HepG2 (cell line): ENCODE results near the gene AK9. TPM values are rescaled to one million over a fixed set of nuclear protein-coding genes. Genes with fewer than 3 reads are reported as not detected.

Source experiments
- ATAC-seq: fragments of 200-7000 bp; cut with Tn5 transposase; 3 replicates; pipeline ENCODE4 v1.9.1; 2020; ENCODE audit warnings: mild to moderate bottlenecking, moderate library complexity
- BruUV-seq: library from RNA; stranded (reverse); fragments of 400-500 nt; replicated peaks from 2 replicates; lab custom pipeline; 2021; lab: Mats Ljungman, UMichigan
- CTCF ChIA-PET: fragments of 300-600 bp; formaldehyde crosslinking; extraction: SDS; loops from one replicate; lab custom pipeline; 2021; ENCODE audit warnings: low total read pairs, inconsistent platforms, low intra/inter-chr PET ratio; lab: Yijun Ruan, JAX
- POLR2A ChIA-PET: fragments of 350-600 bp; sonication (Branson Sonifier 250); formaldehyde crosslinking; loops from one replicate; lab custom pipeline; 2020; ENCODE audit warnings: antibody characterized with exemption, inconsistent platforms; lab: Yijun Ruan, JAX
- DNase-seq: peaks from one replicate; pipeline ENCODE4 v3.0.0-alpha.2; 2015; ENCODE audit warnings: low spot score
- FAIRE-seq: peaks from 3 replicates; lab custom pipeline; 2011; peaks lifted over from hg19 to GRCh38; lab: Jason Lieb, UNC
- H2AFZ ChIP-seq: one replicate; pipeline ENCODE4 v1.6.1; 2011; ENCODE audit warnings: low read length, inconsistent platforms
- H3K27ac ChIP-seq: fragments of 300-600 bp; 3 replicates; pipeline ENCODE4 v1.8.0; 2011; ENCODE audit warnings: mixed run types, mild to moderate bottlenecking, mixed read lengths, low read length, inconsistent platforms; ENCODE audit not compliant: insufficient read depth; ENCODE audit errors: extremely low read length
- H3K27me3 ChIP-seq, 2 experiments: fragments of 200-600 bp in 1 of 2; 2 replicates in 1 of 2; 3 replicates in 1 of 2; pipeline versions ENCODE4 v1.6.0 to v1.8.0; 2011; ENCODE audit warnings: low read length in 2 of 2, mild to moderate bottlenecking in 2 of 2, moderate library complexity in 2 of 2, inconsistent platforms in 1 of 2; ENCODE audit not compliant: insufficient read depth in 2 of 2, control insufficient read depth in 1 of 2
- H3K36me3 ChIP-seq, 2 experiments: fragments of 200-600 bp in 1 of 2; replicated peaks in 1 of 2; 2 replicates in 1 of 2; 3 replicates in 1 of 2; pipeline versions ENCODE4 v1.5.1 to v1.8.0; 2011; ENCODE audit warnings: low read length in 2 of 2, inconsistent platforms in 1 of 2; ENCODE audit not compliant: insufficient read depth in 2 of 2, control insufficient read depth in 1 of 2
- H3K4me1 ChIP-seq: 2 replicates; pipeline ENCODE4 v1.5.1; 2012; ENCODE audit warnings: low read length, inconsistent platforms; ENCODE audit not compliant: insufficient read depth
- H3K4me2 ChIP-seq: 2 replicates; pipeline ENCODE4 v1.6.0; 2011; ENCODE audit warnings: low read depth, low read length, inconsistent platforms
- H3K4me3 ChIP-seq, 3 experiments: fragments of 200-600 bp in 1 of 3; sonication (generic), shearing (Covaris generic) in 1 of 3; replicated peaks in 1 of 3; 2 replicates each; pipeline ENCODE4 v1.5.1; 2011 to 2016; ENCODE audit warnings: low read length in 3 of 3, inconsistent platforms in 2 of 3, low read depth in 2 of 3, mild to moderate bottlenecking in 2 of 3, control low read depth in 1 of 3, mixed read lengths in 1 of 3; ENCODE audit not compliant: insufficient read depth in 1 of 3
- H3K79me2 ChIP-seq: one replicate; pipeline ENCODE4 v1.6.1; 2011; ENCODE audit warnings: low read length, inconsistent platforms; ENCODE audit not compliant: insufficient read depth
- H3K9ac ChIP-seq: 2 replicates; pipeline ENCODE4 v1.6.0; 2011; ENCODE audit warnings: mild to moderate bottlenecking, low read depth, low read length, inconsistent platforms; ENCODE audit not compliant: insufficient read depth
- H3K9me3 ChIP-seq: 2 replicates; pipeline ENCODE4 v1.5.1; 2012; ENCODE audit warnings: mild to moderate bottlenecking, low read length
- H4K20me1 ChIP-seq: 2 replicates; pipeline ENCODE4 v1.6.0; 2011; ENCODE audit warnings: inconsistent platforms, mild to moderate bottlenecking, low read length, moderate library complexity; ENCODE audit not compliant: insufficient read depth
- CAMTA2 ChIP-seq: sonication (generic); formaldehyde crosslinking; IDR thresholded peaks from 2 replicates; pipeline ENCODE4 v1.4.0; 2020; ENCODE audit warnings: mild to moderate bottlenecking, missing genetic modification reagents, borderline replicate concordance
- GPN1 ChIP-seq: sonication (generic); formaldehyde crosslinking; IDR thresholded peaks from 2 replicates; pipeline ENCODE4 v1.5.1; 2020; ENCODE audit warnings: missing genetic modification reagents, borderline replicate concordance
- HNRNPUL1 ChIP-seq: fragments of 200-400 bp; formaldehyde crosslinking; IDR thresholded peaks from 2 replicates; pipeline ENCODE4 v1.6.1; 2017; ENCODE audit warnings: low read depth, mild to moderate bottlenecking, low read length, moderate library complexity
- HOMEZ ChIP-seq: IDR thresholded peaks from 2 replicates; pipeline ENCODE4 v1.6.1; 2016; ENCODE audit warnings: low read depth
- JDP2 ChIP-seq: sonication (generic); formaldehyde crosslinking; IDR thresholded peaks from 2 replicates; pipeline ENCODE4 v1.8.1; 2022; ENCODE audit warnings: missing genetic modification reagents, borderline replicate concordance
- MTA1 ChIP-seq: sonication (generic); formaldehyde crosslinking; IDR thresholded peaks from 2 replicates; pipeline ENCODE4 v1.4.0; 2020; ENCODE audit warnings: missing genetic modification reagents, mild to moderate bottlenecking, borderline replicate concordance
- POGK ChIP-seq: sonication (generic); formaldehyde crosslinking; conservative IDR thresholded peaks from 2 replicates; pipeline ENCODE4 v1.8.0; 2022; ENCODE audit warnings: mild to moderate bottlenecking, moderate library complexity, missing genetic modification reagents
- SP140L ChIP-seq: sonication (generic); formaldehyde crosslinking; IDR thresholded peaks from 2 replicates; pipeline ENCODE4 v1.4.0; 2020; ENCODE audit warnings: missing genetic modification reagents, borderline replicate concordance
- TOE1 ChIP-seq: sonication (generic); formaldehyde crosslinking; IDR thresholded peaks from 2 replicates; pipeline ENCODE4 v1.4.0; 2020; ENCODE audit warnings: mild to moderate bottlenecking, missing genetic modification reagents
- ZNF34 ChIP-seq: sonication (generic); formaldehyde crosslinking; IDR thresholded peaks from 2 replicates; pipeline ENCODE4 v1.4.0; 2020; ENCODE audit warnings: mild to moderate bottlenecking, missing genetic modification reagents, borderline replicate concordance
- ZNF44 ChIP-seq: sonication (generic); formaldehyde crosslinking; IDR thresholded peaks from 2 replicates; pipeline ENCODE4 v1.5.1; 2020; ENCODE audit warnings: mild to moderate bottlenecking, missing genetic modification reagents
- ZNF577 ChIP-seq: sonication (generic); formaldehyde crosslinking; IDR thresholded peaks from 2 replicates; pipeline ENCODE4 v1.4.0; 2020; ENCODE audit warnings: mild to moderate bottlenecking, low read depth, missing genetic modification reagents, borderline replicate concordance
- ZNF780A ChIP-seq: sonication (generic); formaldehyde crosslinking; IDR thresholded peaks from 2 replicates; pipeline ENCODE4 v1.8.0; 2022; ENCODE audit warnings: mild to moderate bottlenecking, missing genetic modification reagents, moderate library complexity
- WGBS: methylation state at CpG from one replicate; pipeline ENCODE4 v1.1.6; 2017; ENCODE audit warnings: low lambda C conversion rate; 5-methylcytosine and 5-hydroxymethylcytosine counted together
- in situ Hi-C: cut with HindIII; loops from 2 replicates; pipeline ENCODE4 v1.10.0; 2017; ENCODE audit warnings: low pct_unique_long_range_greater_than_20kb; ENCODE audit not compliant: extremely low pct_ligation_motif_present
- intact Hi-C: fragments of 100-400 bp; cut with micrococcal nuclease; formaldehyde crosslinking; loops from one replicate; pipeline ENCODE4 v1.10.0; 2022; ENCODE audit not compliant: unreplicated experiment
- polyA plus RNA-seq, 8 experiments: library from polyadenylated mRNA; depleted of rRNA in 3 of 8; stranded (reverse) in 7 of 8; unstranded in 1 of 8; fragments of >200 nt; fragmentation: Illumina TruSeq in 4 of 8; extraction: Trizol in 4 of 8; gene quantifications; 2 replicates each; pipeline versions ENCODE4 v1.2.1 to v1.2.3, GENCODE V29; 2011 to 2016; ENCODE audit warnings: low read depth in 4 of 8, missing spikeins in 1 of 8, mixed read lengths in 1 of 8; ENCODE audit not compliant: insufficient read depth in 1 of 8
- total RNA-seq, 5 experiments: library from RNA; depleted of rRNA; stranded (reverse); fragments of >200 nt; fragmentation: Illumina TruSeq; extraction: Trizol; gene quantifications; 2 replicates each; pipeline ENCODE4 v1.2.3, GENCODE V29; 2016; ENCODE audit warnings: low read depth in 1 of 5

AK9 gene
- total and polyA plus RNA-seq, 2 of the 13 experiments (the other 11 are each of a cell fraction or from before 2014, with no cell fraction given) = 3.2 to 4.8 TPM

- FAIRE-seq = no peak
- BruUV-seq = no TSS peak
- no peak overlapping the region for H3K4me3 ChIP-seq
- CTCF ChIA-PET = no interaction called here
- no peak for ATAC-seq
- no peak overlapping the region for H3K4me2 ChIP-seq
- no peak for TF ChIP-seq HNRNPUL1
- no peak for TF ChIP-seq MTA1 (CRISPR knock-in tag)
- no peak for TF ChIP-seq CAMTA2
- no peak for TF ChIP-seq ZNF34
- no peak for TF ChIP-seq POGK (CRISPR knock-in tag)
- no peak for TF ChIP-seq ZNF577 (CRISPR knock-in tag)
- TF ChIP-seq TOE1 (CRISPR knock-in tag) = no peak
- POLR2A ChIA-PET = no interaction called here
- DNase-seq = no peak
- H3K27me3 ChIP-seq = no peaks in the 10 kb centered on the region
- H3K9me3 ChIP-seq = no peaks in the 10 kb centered on the region
- H3K9ac ChIP-seq = no peak overlapping the region
- intact Hi-C loops (no loop called here), in situ Hi-C loops (no loop called here)
- no peaks in the 10 kb centered on the region for H3K4me1 ChIP-seq
- H2AFZ ChIP-seq = no peak overlapping the region
- H4K20me1 ChIP-seq = no peaks in the 10 kb centered on the region
- 96% methylated on average over 4 of the region's 4 CpGs for WGBS
- no peaks in the 10 kb centered on the region; a peak in 1 of 5 replicates for H3K36me3 ChIP-seq
- H3K27ac ChIP-seq = no peak overlapping the region
- no peaks in the 10 kb centered on the region for H3K79me2 ChIP-seq
Measured at GRCh38 chr6:109669811-109670210, 21.2 kb downstream of the AK9 start.

GRCh38 chr6:109662192-109662591, 28.8 kb downstream of the AK9 start:
- FAIRE-seq (no peak), DNase-seq (no peak), ATAC-seq (no peak)
- Histone ChIP-seq H3K4me3 (no peak overlapping the region), H3K9ac (no peak overlapping the region), H3K9me3 (no peaks in the 10 kb centered on the region), H3K36me3 (no peaks in the 10 kb centered on the region), H3K4me2 (no peak overlapping the region), H3K27me3 (no peaks in the 10 kb centered on the region), H3K4me1 (no peaks in the 10 kb centered on the region), H2AFZ (no peak overlapping the region), H3K79me2 (no peaks in the 10 kb centered on the region), H4K20me1 (no peaks in the 10 kb centered on the region), H3K27ac (no peak overlapping the region)
- ChIA-PET CTCF (no interaction called here), POLR2A (no interaction called here)
- BruUV-seq = no TSS peak
- no peak for TF ChIP-seq SP140L (CRISPR knock-in tag)
- TF ChIP-seq JDP2 (CRISPR knock-in tag) = no peak
- TF ChIP-seq ZNF44 (CRISPR knock-in tag) = no peak
- no peak for TF ChIP-seq HOMEZ (CRISPR knock-in tag)
- TF ChIP-seq ZNF780A = no peak
- TF ChIP-seq GPN1 (CRISPR knock-in tag) = no peak
- in situ Hi-C loops (no loop called here), intact Hi-C loops (no loop called here)
- WGBS = 90% methylated on average over 2 of the region's 2 CpGs
